HG02642 (cell line): ENCODE results near the gene BRD4.
"Not testable (repeated sequence)": the region's sequence is repeated elsewhere in the genome, so short reads cannot be mapped to it uniquely, and the experiment has no call there.

ENCODE experiments used
- ATAC-seq: cut with Tn5 transposase; IDR thresholded peaks from one replicate; pipeline ENCODE4 v1.9.1; 2021; ENCODE audit warnings: mild to moderate bottlenecking; ENCODE audit not compliant: unreplicated experiment, poor library complexity

BRD4 gene

DNA sequence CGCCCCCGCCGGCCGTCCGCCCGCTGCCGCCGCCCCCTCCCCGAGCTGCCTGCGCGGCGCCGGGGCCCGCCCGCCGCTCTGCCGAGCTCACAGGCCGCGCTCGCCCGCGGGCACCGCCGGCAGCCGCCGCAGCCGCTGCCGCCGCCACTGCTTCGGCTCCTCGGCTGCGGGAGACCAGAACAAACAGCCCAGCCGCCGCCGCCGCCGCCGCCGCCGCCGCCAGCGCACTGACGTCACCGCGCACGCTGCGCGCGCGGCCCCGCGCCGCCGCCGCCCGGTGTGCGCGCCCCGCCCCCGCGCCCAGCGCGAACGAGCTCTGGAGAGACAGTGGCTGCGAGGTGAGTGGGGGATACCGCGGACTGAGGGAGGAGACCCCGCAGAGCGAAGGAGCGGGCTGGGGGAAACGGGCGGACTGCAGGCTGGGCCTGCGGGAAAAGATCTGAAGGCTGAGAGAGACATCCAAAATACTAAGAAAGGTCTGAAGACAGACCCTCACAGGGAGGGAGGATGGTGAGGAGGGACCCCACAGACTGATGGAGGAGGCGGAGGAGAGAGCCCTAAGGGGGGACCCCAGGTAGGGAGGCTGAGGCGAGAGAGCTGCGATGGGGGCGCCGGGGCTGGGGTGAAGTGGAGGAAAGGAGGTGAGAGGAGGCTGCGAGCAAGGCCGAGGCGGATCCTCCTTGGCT lies at the start of gene BRD4:
TSS of gene BRD4 (minus strand) at position 229 of the 686 bp plus-strand sequence. CDS start 59,440 bp downstream, outside the sequence.
- ATAC-seq = peak; percentile 55

DNA sequence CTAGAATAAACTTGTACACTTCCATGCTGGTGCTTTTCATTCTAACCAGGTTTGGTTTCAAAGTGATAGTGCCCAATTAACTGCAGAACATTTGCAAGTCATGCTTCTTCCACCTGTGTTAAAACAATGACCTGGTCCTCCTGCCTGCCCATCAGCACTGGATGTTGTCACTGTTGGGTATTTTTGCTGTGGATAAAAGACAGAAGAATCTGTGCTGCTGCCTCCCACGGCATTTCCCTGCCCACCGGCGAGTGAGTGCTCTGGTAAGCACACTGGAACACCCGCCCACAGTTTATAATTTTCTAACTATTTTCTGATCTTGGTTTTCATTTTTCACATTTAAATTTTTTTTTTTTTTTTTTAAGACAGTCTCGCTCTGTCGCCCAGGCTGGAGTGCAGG lies 49.5 kb upstream of the BRD4 start:
- no peak for ATAC-seq

DNA sequence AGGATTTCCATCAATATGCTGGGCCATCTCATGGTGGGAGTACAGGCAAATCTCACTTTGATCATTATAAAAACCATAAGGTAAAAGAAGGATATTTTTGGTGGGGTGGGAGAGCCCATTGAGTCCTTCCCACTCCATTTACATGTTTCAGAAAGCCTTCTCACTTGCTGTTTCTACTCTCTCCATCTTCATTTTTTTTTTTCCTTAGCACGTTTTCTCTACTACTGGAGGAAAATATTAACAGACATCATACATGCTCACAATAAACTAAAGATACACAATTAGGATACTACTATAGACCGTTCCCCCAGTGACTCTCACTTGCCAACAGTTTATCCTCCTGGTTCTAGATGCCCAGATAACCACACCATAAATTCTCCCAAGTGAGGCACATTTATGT lies 49.1 kb upstream of the BRD4 start:
- no peak for ATAC-seq

DNA sequence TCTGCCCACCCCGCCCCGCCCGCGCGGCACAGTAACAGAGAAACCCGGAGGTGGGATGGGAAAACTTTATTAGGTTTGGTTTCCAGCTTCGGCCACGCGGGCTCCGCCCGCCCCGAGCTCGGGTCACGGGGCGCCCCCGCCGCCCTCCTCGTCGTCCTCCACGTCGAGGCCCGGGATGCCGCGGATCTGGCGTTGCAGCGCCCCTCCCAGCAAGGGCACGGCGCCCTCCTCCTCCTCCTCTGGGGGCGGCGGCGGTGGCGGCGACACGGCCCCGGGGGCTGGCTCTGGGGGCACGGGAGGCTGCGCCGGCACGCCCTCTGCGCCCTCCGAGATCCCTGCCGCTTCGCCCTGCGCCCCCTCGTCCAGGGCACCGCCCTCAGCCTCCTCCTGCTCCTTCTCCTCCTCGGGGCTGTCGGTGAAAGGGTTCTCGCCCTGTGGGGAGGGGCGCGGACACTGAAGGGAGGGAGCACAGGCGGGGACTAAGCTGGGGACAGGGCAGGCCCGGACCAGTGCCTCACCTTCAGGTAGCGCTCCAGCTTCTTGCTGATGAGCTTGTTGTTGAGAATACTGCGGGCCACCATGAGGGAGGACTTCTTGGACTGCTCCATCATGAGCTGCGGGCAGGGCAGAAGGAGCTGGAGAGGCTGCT lies 47.8 kb upstream of the BRD4 start:
- ATAC-seq = peak; percentile 23

DNA sequence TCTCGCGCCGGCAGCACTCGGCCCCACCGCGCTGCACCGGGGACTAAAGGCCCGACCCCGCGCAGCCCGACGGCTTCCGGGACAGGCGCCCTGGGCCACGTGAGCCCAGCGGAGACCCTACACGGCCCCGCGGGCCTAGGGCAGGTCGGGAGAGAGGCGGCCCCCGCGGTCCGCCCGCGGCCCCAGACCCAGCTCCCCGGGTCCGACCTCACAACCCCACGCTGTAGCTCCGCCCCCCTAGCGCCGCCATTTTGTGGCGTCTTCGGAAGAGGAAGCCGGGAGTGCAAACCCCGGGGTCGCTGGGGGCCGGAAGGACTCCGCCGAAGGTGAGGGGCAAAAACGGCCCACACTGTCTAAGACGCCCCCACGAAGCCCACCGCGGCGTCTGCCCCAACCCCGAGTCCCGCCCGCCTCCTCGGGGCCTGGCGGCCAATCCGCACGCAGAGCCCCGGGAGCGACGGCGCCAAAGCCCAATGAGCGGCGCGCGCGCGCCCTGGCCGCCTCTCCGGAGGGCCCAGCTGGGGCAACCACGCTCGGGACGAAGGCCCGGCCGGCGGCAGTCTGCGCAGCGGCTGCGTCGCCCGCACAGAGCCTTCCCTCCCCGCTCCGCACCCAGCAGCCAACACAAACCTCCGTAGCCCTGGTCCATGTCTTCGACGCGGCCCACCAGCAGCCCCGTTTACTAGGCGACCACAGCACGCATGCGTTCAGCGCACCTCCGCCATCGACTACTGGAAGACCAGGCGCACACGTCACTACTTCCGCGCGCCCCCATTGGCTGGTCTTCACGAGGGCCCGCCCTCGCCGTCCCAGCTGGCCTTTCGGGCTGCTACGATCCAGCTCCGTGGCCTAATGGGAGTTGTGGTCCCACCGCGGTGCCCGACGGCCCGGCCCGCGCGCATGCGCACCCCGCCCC lies 47.0 kb upstream of the BRD4 start, which contains the start of gene AKAP8:
TSS of gene AKAP8 (minus strand) at position 705 of the 916 bp plus-strand sequence. CDS start at position 649, 56 bp downstream.
- ATAC-seq = peak; percentile 89

DNA sequence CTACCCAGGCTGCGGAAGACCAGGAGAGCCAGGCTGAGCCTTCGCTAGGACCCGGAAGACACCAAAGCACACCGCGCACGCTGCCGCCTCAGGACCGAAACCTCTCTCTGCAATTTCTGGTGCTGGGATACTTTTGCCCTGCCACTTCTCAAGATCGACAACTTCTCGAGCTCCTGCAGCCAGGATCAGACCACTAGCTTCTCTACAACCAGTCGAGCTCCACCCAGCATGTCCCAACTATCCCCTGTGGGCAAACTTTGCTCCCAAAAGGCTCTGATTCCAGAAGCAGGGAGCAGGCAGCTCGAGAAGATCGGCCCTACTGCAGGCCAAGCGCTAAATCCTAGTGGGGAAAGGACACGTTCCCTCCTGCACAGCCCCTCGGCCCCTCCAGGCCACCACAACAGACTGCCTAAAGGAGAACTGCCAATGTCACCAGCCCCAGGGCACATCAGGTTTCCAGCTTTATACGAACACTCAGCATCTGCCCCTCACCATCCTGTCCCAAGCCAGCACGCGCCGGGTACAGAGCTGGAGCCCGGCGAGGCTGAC lies 46.3 kb upstream of the BRD4 start:
- ATAC-seq = no peak

DNA sequence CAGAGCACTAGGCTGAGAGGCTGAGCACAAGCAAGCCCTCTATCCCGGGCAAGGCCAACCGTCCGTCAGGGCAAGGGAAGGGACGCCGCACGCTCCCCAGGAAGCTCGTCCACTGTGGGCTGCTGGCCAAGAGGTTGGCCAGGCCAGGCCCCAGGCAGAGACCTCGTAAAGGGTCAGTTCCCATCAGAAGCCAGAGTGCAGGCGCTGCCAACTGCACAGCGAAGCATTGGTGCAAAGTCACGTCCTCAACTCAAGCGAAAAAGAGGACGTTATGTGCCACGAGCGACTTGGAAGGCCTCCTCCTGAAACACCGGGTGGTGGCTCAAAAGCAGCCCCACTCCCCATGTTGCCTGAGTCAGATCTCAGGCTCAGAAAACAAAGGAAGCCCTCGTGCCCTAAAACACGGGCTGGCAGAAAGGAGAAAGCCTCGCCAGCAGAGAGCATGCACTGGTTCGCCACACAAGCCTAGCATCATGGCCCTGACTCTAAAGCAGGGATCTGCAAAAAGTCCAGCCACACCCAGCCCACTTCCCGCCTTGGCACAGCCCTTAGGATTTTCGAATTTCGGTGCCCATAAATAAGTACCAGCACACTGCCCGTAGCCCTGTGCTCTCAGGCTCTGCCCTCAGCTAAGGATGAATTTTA lies 42.6 kb upstream of the BRD4 start:
- no peak for ATAC-seq

DNA sequence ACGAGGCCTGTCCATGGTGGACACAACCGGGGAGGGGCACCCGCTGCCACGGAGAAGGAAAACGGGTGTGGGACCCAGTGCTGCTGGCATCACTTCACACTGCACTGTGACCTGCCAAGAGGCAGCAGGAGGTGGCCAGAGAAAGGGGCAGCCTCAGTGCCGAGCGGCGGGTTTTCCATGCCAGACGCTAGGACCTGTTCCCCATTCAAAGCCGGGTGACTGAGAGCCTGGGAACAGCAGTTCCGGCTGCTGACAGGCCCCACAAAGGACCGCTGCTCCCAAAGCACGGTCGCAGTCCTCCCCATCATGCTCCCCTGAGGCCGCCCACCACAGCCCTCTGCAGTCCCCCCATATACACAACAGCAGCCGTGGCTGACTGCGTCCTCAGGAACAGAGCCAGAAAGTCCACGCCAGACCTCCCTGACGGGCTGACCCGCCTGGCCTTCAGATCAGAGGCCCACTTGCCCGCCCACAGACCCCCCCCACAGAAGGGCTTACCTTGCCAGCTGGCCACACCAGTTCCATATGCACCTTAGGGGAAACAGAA lies 41.8 kb upstream of the BRD4 start:
- no peak for ATAC-seq

DNA sequence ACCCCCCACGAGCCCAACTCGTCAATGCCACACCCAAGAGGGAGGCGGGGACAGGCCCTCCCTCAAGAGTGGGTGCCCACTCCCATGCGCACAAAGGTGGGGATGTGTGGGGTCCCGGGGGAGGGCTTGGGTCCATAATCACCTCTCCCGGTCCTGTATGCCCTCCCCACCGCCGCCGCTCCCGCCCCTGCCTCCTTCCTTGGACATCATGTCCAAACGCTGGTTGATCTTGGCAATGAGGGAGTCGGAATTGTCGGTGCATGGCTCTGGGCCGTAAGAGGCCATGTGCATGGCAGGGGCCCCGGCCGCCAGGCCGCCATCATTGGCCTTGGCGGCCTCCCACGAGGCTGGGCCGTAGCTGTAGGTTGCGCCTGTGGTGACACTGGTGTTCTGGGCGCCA lies 41.3 kb upstream of the BRD4 start:
- ATAC-seq = no peak

DNA sequence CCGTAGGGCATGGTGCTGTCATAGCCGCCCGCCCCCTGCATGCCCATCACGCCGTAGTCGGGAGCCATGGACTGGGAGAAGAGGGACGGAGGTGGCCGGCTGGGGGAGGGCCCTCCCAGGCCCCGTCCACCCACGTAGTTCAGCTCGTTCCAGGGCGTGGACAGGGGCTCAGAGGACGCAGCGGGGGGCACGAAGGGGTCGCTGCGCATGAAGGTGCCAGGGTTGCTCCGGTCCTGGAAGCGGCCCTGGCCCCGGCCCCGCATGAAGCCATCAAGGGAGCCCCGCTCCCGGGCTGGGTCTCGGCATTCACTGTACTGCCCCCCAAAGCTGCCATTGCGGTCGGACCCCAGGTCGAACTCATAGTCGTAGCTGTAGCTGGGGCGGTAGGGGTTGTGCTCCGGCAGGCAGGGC lies 40.6 kb upstream of the BRD4 start:
- no peak for ATAC-seq

DNA sequence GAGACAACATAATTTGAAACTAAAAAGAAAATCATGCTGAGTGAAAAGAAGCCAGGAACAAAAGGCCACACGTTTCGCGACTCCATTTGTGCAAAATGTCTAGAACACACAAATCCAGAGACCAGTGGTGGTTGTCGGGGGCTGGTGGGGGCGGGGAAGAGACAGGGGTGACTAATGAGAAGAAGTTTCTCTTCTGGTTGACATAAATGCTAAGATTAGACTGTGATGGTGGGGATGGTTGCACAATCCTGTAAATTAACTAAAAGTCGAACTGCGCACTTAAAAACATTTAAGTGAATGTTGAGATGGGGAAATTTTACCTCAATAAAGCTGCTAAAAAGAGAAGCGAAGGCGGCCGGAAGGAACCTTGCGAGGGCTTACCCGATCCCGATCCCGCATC lies 40.1 kb upstream of the BRD4 start:
- ATAC-seq = no peak

DNA sequence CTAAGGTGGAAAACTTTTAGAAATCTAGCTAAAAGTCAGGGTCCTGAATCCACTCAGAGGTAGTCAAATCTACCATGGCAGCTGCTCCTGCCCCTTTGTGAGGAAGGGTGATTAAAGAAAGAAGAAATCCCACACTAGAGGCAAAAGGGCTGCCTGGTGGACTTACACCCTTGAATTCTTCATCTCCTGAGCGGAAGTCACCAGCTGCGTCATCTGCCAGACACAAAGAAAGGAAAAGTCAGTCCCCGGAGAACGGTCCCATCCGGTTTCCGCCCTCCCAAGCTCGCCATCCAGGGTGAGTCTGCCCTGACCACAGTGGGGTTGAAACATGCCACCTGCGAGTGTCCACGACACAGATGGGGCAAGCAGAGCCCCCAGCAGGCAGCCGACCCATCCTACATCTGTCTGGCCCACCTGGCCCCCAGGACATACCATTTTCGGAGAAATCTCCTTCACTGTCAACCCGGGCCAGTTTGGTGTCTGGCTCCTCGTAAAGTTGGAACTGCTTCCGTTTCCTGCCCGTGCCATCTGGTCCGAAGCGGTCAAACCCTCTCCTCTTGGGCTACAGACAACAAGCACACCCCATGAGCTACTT lies 39.5 kb upstream of the BRD4 start:
- no peak for ATAC-seq

DNA sequence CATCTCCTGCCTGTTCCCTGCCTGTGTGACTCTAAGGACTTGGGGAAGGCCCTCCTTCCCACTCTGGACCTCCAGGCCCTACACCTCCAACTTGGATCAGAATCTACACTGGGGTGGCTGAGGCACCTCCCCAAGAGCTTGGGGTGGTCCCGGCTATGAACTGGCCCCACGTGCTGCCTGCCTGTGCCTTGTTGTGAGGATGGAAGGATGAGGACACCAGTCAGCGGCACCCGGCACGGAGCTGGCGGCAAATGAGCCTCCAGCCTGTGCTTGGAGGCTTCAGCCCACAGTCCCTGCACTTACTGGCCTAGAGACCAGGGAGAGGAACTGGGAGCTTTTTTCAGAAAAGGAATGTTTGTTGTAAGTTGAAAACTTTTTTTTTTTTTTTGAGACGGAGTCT lies 38.8 kb upstream of the BRD4 start:
- ATAC-seq = no peak

DNA sequence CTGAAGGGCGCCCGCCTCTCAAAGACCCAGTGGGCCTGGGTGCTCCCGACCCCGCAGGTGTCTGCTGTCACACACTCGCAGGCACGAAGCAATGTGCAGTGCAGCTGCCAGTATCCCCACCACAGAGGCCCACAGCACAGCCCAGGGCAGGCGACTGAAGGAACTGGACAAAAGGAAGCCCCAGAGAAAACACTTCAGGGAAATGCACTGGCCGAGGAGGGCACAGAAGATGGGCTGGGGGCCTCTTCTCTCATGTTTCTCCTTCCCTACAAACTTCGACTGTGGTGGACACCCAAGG lies 37.2 kb upstream of the BRD4 start:
- ATAC-seq = no peak

DNA sequence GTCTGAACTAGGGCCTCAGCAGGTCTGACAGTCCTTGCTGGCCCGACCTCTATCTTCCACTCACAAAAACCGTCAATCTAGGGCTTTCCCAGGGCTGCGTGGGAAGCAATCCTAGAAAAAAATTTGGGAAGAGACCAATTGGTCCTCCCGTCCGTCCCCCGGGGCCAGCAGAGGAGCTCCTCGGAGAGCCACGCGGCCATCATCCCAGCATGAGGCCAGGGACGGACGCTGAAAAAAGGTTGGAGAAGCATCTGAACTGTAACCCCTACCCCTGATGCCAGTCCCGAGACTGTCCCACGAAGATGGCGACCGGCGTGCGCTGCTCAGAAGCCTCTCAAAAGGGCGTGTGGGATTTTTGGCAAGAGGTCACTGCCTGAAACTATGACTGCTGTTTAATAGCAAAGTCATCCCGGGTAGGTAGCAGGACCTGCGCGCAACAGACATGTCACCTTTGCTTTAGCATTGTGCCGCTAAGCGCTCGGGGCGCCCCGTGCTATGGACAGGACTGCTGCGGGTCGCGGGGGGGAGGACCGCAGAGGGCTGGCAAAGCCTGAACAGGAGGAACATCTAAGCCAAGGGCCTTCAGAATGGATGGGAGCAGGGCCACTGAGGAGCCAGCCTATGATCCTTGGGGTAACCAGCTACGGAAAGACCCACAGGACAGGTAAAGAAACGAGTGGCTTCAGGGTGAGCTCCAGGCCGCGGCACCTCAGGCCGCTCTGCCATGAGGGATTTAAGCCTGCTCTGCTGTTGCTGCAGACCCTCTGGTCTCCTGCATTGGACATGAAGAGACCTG lies 36.7 kb upstream of the BRD4 start:
- ATAC-seq = no peak

DNA sequence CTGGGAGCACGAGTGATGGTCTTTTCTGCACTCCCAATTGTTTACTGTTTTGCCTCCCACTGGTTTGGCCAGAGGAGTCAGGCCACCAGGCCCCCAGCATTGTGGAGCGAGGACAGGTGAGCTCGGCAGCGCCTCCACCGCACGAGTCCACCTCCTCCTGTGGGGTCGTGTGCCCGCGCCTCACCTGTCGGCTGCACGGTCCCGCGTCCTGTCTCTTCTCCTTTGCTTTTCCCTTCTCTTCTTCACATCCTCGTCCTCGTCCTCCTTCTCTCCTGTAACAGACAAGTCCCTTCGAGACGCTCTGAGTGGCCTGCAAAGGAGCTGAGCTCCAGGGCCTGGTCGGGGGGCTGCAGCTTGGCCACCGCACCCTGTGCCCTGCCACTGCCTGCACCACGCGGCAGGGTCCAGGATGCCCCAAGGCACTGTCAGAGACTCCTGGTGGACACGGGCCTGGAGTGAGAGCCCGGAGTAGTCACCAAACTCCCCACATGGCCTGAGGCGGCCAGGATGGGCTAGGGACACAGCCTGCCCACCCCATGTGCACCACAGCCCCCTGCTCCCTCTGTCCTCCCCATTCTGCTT lies 35.8 kb upstream of the BRD4 start:
- no peak for ATAC-seq

DNA sequence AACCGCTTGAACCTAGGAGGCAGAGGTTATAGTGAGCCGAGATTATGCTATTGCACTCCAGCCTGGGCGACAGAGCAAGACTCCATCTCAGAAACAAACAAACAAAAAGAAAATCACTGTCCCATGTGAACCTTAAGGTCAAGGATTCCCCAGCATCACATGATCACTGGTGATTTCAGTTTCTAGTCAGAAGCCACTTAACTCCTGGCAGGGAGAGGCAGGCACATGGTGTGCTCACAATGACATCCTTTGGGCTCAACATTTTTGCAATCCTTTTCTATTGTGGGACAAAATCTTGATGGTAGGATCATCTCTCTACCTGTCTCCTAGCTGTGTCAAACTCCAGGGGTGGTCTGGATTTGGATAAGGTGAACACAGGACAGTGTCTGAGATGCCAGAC lies 35.1 kb upstream of the BRD4 start:
- ATAC-seq = no peak

DNA sequence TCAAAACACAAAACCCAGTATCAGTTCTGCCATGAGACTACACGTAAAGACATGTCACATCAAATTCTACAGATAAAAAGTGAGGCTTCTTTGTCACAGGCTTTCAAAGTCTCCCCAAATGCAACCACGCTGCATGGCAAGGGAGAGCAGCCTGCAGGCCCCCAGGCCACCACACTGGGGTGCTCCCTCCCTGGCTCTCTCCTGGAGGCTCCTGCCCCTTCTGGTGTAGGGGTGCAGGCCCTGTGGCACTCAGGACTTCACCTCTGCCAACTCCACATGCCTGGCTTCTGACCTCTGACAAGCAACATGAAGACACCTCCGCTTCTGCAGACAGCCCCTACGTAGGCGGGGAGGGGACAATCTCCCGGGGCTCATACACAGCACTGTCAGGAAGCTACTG lies 32.9 kb upstream of the BRD4 start:
- no peak for ATAC-seq

DNA sequence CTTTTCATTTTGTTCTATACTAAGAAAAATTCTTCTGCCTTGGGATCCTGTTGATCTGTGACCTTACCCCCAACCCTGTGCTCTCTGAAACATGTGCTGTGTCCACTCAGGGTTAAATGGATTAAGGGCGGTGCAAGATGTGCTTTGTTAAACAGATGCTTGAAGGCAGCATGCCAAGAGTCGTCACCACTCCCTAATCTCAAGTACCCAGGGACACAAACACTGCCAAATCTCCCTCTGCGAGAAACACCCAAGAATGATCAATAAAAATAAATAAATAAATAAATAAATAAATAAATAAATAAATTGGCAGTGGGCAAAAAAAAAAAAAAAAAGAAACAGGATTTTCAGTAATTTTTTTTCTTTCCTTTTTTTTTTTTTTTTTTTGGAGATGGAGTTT lies 31.5 kb upstream of the BRD4 start:
- ATAC-seq = not testable (repeated sequence)
